HepG2 (cell line): ENCODE measurements around the gene BOLA3. TPM values are rescaled to one million over a fixed set of nuclear protein-coding genes. Genes with fewer than 3 reads are reported as not detected.

Experiments
- ATF2 ChIP-seq: sonication (generic); formaldehyde crosslinking; IDR thresholded peaks from 2 replicates; pipeline ENCODE4 v1.4.0; 2020; ENCODE audit warnings: missing genetic modification reagents
- CCAR2 ChIP-seq: fragments of 200-400 bp; formaldehyde crosslinking; optimal IDR thresholded peaks from 2 replicates; pipeline ENCODE3; 2018; ENCODE audit warnings: low read depth, mild to moderate bottlenecking, low read length, moderate library complexity
- CSRNP2 ChIP-seq: sonication (generic); formaldehyde crosslinking; conservative IDR thresholded peaks from 2 replicates; pipeline ENCODE4 v1.8.0; 2022; ENCODE audit warnings: low read depth, missing genetic modification reagents
- GPBP1L1 ChIP-seq: sonication (generic); formaldehyde crosslinking; IDR thresholded peaks from 2 replicates; pipeline ENCODE4 v1.5.0; 2020; ENCODE audit warnings: mild to moderate bottlenecking, missing genetic modification reagents
- KLF16 ChIP-seq, 2 experiments: sonication (generic) in 1 of 2; formaldehyde crosslinking in 1 of 2; IDR thresholded peaks; 2 replicates each; pipeline versions ENCODE4 v1.6.1 to v1.8.0; 2016 to 2023; ENCODE audit warnings: missing genetic modification reagents in 2 of 2, missing compliant biosample characterization in 1 of 2
- SIX1 ChIP-seq: sonication (generic); formaldehyde crosslinking; IDR thresholded peaks from 2 replicates; pipeline ENCODE4 v1.4.0; 2020; ENCODE audit warnings: missing genetic modification reagents, borderline replicate concordance
- XBP1 ChIP-seq: sonication (generic); formaldehyde crosslinking; IDR thresholded peaks from 2 replicates; pipeline ENCODE4 v1.5.0; 2020; ENCODE audit warnings: missing genetic modification reagents
- ZNF124 ChIP-seq: sonication (generic); formaldehyde crosslinking; IDR thresholded peaks from 2 replicates; pipeline ENCODE4 v1.4.0; 2020; ENCODE audit warnings: missing genetic modification reagents
- ZNF142 ChIP-seq: sonication (generic); formaldehyde crosslinking; IDR thresholded peaks from 2 replicates; pipeline ENCODE4 v1.4.0; 2020; ENCODE audit warnings: missing genetic modification reagents
- ZNF597 ChIP-seq: sonication (generic); formaldehyde crosslinking; IDR thresholded peaks from 2 replicates; pipeline ENCODE4 v1.5.0; 2020; ENCODE audit warnings: missing genetic modification reagents
- polyA plus RNA-seq, 8 experiments: library from polyadenylated mRNA; depleted of rRNA in 3 of 8; stranded (reverse) in 7 of 8; unstranded in 1 of 8; fragments of >200 nt; fragmentation: Illumina TruSeq in 4 of 8; extraction: Trizol in 4 of 8; gene quantifications; 2 replicates each; pipeline versions ENCODE4 v1.2.1 to v1.2.3, GENCODE V29; 2011 to 2016; ENCODE audit warnings: low read depth in 4 of 8, missing spikeins in 1 of 8, mixed read lengths in 1 of 8; ENCODE audit not compliant: insufficient read depth in 1 of 8
- total RNA-seq, 5 experiments: library from RNA; depleted of rRNA; stranded (reverse); fragments of >200 nt; fragmentation: Illumina TruSeq; extraction: Trizol; gene quantifications; 2 replicates each; pipeline ENCODE4 v1.2.3, GENCODE V29; 2016; ENCODE audit warnings: low read depth in 1 of 5

The BOLA3 gene
- total and polyA plus RNA-seq, 2 of the 13 experiments (the other 11 are each of a cell fraction or from before 2014, with no cell fraction given): 89.7 to 170 TPM

- TF ChIP-seq ATF2 (CRISPR knock-in tag) (no peak), ZNF142 (no peak), CSRNP2 (CRISPR knock-in tag) (no peak), KLF16 (CRISPR knock-in tag; IDR thresholded peaks at IDR 0.05) (peak in 1 of 2 experiments; percentile 2; a peak in 1 of 4 replicates), ZNF597 (CRISPR knock-in tag) (no peak), ZNF124 (CRISPR knock-in tag) (no peak), XBP1 (no peak), GPBP1L1 (CRISPR knock-in tag) (no peak), CCAR2 (peak; percentile 69), SIX1 (CRISPR knock-in tag) (no peak)
These were observed 584 bp downstream of the BOLA3 start (continued) for GRCh38 chr2:74146929-74147726.
